22Rv1 (cell line): ENCODE results near the gene ZNF497.

Experiments
- ZFX ChIP-seq: fragments of 450-650 bp; IDR thresholded peaks from 2 replicates; pipeline ENCODE4 v1.6.1; 2017; ENCODE audit warnings: antibody characterized with exemption, borderline replicate concordance
- TF ChIP-seq, protein P1 (sequence below): fragments of 450-650 bp; IDR thresholded peaks from 2 replicates; pipeline ENCODE4 v1.5.1; 2017; ENCODE audit warnings: mild to moderate bottlenecking

DNA sequence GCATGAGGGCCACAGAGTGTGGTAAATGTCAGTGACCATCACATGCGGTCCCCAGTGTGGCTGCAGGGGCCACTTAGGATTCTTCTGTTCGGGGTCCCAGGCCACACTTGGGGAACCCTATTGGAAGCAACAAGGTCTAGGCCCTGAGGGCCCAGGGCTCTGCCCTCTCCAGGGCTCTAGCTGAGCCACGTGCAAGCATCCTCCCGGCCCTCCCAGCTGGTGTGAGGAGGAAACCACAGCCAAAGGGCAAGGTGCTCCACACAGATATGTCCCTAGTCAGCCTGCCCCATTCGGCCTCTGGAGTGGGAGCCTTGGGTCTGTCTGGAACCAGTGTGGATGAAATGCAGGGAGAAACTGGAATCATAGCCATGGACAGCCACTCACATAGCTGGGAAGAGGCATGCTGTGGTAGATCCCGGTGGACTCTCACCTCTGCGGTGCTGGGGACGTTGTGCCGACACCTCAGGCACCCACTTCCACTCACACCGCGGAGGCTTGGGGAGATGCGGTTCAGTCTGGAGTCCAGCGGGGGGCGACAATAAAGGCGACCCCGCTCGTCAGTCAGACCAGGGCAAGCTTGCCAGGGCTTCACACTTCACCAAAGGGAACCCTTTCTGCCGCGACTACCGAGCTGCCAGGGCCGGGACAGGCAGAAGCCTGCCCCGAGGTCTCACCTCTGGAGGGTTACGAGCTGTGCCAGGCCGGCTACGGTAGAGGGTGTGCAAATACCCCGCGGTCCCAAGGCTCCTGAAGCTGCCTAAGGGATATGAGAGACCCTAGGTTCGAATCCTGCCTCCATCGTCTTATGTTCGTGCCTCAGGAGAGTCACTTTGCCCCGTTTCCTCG is 4.3 kb upstream of the ZNF497 start:
- TF ChIP-seq, protein P1, sequence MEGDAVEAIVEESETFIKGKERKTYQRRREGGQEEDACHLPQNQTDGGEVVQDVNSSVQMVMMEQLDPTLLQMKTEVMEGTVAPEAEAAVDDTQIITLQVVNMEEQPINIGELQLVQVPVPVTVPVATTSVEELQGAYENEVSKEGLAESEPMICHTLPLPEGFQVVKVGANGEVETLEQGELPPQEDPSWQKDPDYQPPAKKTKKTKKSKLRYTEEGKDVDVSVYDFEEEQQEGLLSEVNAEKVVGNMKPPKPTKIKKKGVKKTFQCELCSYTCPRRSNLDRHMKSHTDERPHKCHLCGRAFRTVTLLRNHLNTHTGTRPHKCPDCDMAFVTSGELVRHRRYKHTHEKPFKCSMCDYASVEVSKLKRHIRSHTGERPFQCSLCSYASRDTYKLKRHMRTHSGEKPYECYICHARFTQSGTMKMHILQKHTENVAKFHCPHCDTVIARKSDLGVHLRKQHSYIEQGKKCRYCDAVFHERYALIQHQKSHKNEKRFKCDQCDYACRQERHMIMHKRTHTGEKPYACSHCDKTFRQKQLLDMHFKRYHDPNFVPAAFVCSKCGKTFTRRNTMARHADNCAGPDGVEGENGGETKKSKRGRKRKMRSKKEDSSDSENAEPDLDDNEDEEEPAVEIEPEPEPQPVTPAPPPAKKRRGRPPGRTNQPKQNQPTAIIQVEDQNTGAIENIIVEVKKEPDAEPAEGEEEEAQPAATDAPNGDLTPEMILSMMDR = no peak
- no peak for TF ChIP-seq ZFX
